Nephron (organoid): ENCODE measurements around the gene GARIN3.

Experiments used
- H3K27ac Mint-ChIP-seq, 3 experiments: 2 replicates each; pipeline ENCODE4 v1.8.0; 2020; ENCODE audit warnings: mixed read lengths in 3 of 3, mild to moderate bottlenecking in 2 of 3, moderate library complexity in 1 of 3
- H3K27me3 Mint-ChIP-seq: 2 replicates; pipeline ENCODE4 v1.8.0; 2021; ENCODE audit warnings: low read depth, mild to moderate bottlenecking, moderate library complexity, mixed read lengths
- H3K36me3 Mint-ChIP-seq: 2 replicates; pipeline ENCODE4 v1.8.0; 2020; ENCODE audit warnings: low read depth, mixed read lengths
- H3K4me1 Mint-ChIP-seq: 2 replicates; pipeline ENCODE4 v1.8.0; 2020; ENCODE audit warnings: mixed read lengths
- H3K4me3 Mint-ChIP-seq, 3 experiments: 2 replicates each; pipeline ENCODE4 v1.8.0; 2020; ENCODE audit warnings: mild to moderate bottlenecking in 3 of 3, mixed read lengths in 3 of 3, moderate library complexity in 2 of 3
- H3K9me3 Mint-ChIP-seq: 2 replicates; pipeline ENCODE4 v1.8.0; 2020; ENCODE audit warnings: mixed read lengths
- TF ChIP-seq, protein P1 (sequence below), 3 experiments: fragments of 200-600 bp; sonication (generic); IDR thresholded peaks; one replicate each; pipeline ENCODE4 v1.5.0; 2021; ENCODE audit warnings: antibody characterized with exemption in 3 of 3; ENCODE audit not compliant: unreplicated experiment in 3 of 3

Gene GARIN3

GRCh38 chr5:157166214-157167213, at the start of gene GARIN3:
Gene GARIN3 (minus strand): TSS chr5:157166264. CDS start chr5:157166168, 96 bp downstream.
- Mint-ChIP-seq H3K27me3 (peaks cover 15% of the 10 kb centered on the region), H3K9me3 (no peaks in the 10 kb centered on the region), H3K4me1 (no peaks in the 10 kb centered on the region), H3K4me3 (no peak within 1 kb of the TSS), H3K27ac (no peak within 1 kb of the TSS), H3K36me3 (no peaks in the 10 kb centered on the region)
- TF ChIP-seq, protein P1, sequence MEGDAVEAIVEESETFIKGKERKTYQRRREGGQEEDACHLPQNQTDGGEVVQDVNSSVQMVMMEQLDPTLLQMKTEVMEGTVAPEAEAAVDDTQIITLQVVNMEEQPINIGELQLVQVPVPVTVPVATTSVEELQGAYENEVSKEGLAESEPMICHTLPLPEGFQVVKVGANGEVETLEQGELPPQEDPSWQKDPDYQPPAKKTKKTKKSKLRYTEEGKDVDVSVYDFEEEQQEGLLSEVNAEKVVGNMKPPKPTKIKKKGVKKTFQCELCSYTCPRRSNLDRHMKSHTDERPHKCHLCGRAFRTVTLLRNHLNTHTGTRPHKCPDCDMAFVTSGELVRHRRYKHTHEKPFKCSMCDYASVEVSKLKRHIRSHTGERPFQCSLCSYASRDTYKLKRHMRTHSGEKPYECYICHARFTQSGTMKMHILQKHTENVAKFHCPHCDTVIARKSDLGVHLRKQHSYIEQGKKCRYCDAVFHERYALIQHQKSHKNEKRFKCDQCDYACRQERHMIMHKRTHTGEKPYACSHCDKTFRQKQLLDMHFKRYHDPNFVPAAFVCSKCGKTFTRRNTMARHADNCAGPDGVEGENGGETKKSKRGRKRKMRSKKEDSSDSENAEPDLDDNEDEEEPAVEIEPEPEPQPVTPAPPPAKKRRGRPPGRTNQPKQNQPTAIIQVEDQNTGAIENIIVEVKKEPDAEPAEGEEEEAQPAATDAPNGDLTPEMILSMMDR (IDR thresholded peaks at IDR 0.05; ENCODE audit: unreplicated experiment in 3 of 3), result no peak

- H3K4me3 Mint-ChIP-seq, result no peak overlapping the region
- no peak overlapping the region for H3K27ac Mint-ChIP-seq
- peaks cover 16% of the 10 kb centered on the region for H3K4me1 Mint-ChIP-seq
- no peaks in the 10 kb centered on the region for H3K36me3 Mint-ChIP-seq
- no peaks in the 10 kb centered on the region for H3K9me3 Mint-ChIP-seq
- peaks cover 6% of the 10 kb centered on the region for H3K27me3 Mint-ChIP-seq
- TF ChIP-seq, protein P1 (IDR thresholded peaks at IDR 0.05; ENCODE audit: unreplicated experiment in 3 of 3), result no peak
These were observed 49.6 kb upstream of the GARIN3 start for GRCh38 chr5:157215514-157216167.

GRCh38 chr5:157214861-157215513, 48.9 kb upstream of the GARIN3 start:
- no peak overlapping the region for H3K4me3 Mint-ChIP-seq
- peaks cover 15% of the 10 kb centered on the region for H3K4me1 Mint-ChIP-seq
- H3K36me3 Mint-ChIP-seq, result no peaks in the 10 kb centered on the region
- H3K27ac Mint-ChIP-seq, result no peak overlapping the region
- H3K9me3 Mint-ChIP-seq, result no peaks in the 10 kb centered on the region
- TF ChIP-seq, protein P1 (IDR thresholded peaks at IDR 0.05; ENCODE audit: unreplicated experiment in 3 of 3), result no peak
- peaks cover 6% of the 10 kb centered on the region for H3K27me3 Mint-ChIP-seq

DNA sequence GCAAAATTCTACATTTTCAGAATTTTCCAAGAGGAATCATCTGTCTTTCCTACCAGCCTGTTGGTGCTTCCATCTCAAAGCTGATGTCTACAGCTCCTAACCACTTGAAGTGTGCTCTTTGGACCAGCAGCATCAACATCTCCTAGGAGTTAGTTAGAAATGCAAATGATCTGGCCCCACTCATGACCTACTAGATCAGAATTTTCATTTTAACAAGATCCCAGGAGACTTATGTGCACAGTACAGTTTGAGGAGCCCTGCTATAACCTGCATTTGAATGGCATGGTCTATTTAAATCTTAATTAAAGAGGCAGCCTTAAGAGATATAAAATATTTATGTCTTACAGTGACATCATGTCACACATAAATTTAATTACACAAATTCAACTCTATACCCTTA, 48.4 kb upstream of the GARIN3 start:
- Mint-ChIP-seq H3K27ac (no peak overlapping the region), H3K4me1 (peaks cover 9% of the 10 kb centered on the region), H3K36me3 (no peaks in the 10 kb centered on the region), H3K4me3 (no peak overlapping the region), H3K27me3 (peaks cover 3% of the 10 kb centered on the region), H3K9me3 (no peaks in the 10 kb centered on the region)
- TF ChIP-seq, protein P1 (IDR thresholded peaks at IDR 0.05; ENCODE audit: unreplicated experiment in 3 of 3), result no peak

DNA sequence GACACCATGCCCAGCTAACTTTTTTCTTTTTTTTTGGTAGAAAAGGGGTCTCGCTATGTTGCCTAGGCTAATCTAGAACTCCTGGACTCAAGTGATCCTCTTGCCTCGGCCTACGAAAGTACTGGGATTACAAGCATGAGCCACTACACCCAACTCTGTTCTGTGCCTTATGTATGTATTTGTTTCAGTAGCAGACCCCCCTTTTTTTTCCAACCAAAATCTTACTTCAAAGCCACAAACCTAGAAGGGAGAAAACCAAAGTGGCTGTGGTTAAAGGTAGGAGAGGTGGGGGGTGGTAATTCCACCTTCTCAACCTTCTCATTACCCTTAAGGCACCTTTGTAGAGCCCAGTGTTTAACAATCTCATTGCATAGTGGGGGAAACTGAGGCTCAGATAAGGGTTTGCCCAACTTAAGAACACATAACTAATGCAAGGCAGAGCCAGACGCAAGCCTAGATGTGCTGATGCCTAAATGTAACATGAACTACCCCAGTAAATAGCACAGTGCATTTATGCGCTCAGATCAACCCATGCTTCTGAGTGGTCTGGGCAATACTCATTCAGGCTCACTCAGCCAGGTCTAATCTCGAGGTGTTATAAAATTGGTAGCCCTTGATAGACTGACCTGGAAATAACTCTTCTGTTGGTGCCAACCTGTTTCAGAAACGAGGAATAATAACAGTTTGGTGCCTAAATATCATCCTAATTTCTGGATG, 47.6 kb upstream of the GARIN3 start:
- no peak overlapping the region for H3K27ac Mint-ChIP-seq
- H3K36me3 Mint-ChIP-seq, result no peaks in the 10 kb centered on the region
- peaks cover 6% of the 10 kb centered on the region for H3K4me1 Mint-ChIP-seq
- H3K27me3 Mint-ChIP-seq, result peaks cover 3% of the 10 kb centered on the region
- no peaks in the 10 kb centered on the region for H3K9me3 Mint-ChIP-seq
- no peak overlapping the region for H3K4me3 Mint-ChIP-seq
- TF ChIP-seq, protein P1 (IDR thresholded peaks at IDR 0.05; ENCODE audit: unreplicated experiment in 3 of 3), result no peak
